Measurements from ENCODE around the gene CLEC2A. TPM values are rescaled to one million over a fixed set of nuclear protein-coding genes. Genes with fewer than 3 reads are reported as not detected.

Gene CLEC2A
- total and polyA plus RNA-seq, 7 donors = not detected

GRCh38 chr12:9872742-9873141, 59.4 kb downstream of the CLEC2A start:
- Histone ChIP-seq H3K27me3 (ENCODE audit: insufficient read depth in 3 of 3, low read length in 2 of 3) (no peaks in the 10 kb centered on the region), H3K36me3 (ENCODE audit: insufficient read depth in 1 of 2, low read depth in 1 of 2) (no peaks in the 10 kb centered on the region), H3K9me3 (no peaks in the 10 kb centered on the region), H3K4me1 (peaks cover 13% of the 10 kb centered on the region), H3K4me3 (no peak overlapping the region), H3K27ac (peak overlapping the region; percentile 86)
- DNase-seq (no peak), ATAC-seq (peak in 3 of 4 donors; percentile 27 to 66 (median 39))
- intact Hi-C loops (cut with DNase I) = no loop called here
- TF ChIP-seq CTCF (IDR thresholded peaks at IDR 0.05) = no peak
- WGBS, 3 donors = 46 to 54% (median 47%) methylated on average over 11 of the region's 11 CpGs

DNA sequence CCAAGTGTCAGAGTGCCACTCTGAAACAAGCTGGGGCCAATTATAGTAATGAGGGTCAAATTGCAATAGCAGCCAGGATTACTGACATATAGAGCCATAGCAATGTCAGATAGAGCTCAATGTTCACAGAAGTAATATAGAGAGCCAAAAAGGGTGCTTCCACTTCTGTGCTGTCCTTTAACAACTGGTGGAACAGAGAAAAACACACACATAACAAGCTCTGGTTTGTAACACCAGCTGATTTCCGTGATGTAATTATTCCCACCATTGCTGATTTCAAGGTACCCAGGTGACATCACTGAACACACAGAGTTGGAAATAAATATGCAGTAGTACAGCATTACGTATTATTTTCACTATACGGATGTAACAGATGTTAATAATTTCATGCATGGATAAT, 60.0 kb downstream of the CLEC2A start:
- H3K36me3 ChIP-seq (ENCODE audit: insufficient read depth in 1 of 2, low read depth in 1 of 2) = no peaks in the 10 kb centered on the region
- intact Hi-C loops (cut with DNase I) = no loop called here
- peak overlapping the region; percentile 86 for H3K27ac ChIP-seq
- H3K4me3 ChIP-seq = peak overlapping the region; percentile 19
- no peak for TF ChIP-seq CTCF (IDR thresholded peaks at IDR 0.05)
- WGBS, 3 donors = 36 to 54% (median 48%) methylated on average over 3 of the region's 3 CpGs
- DNase-seq (no peak), ATAC-seq (no peak)
- peaks cover 13% of the 10 kb centered on the region for H3K4me1 ChIP-seq
- H3K9me3 ChIP-seq = no peaks in the 10 kb centered on the region
- H3K27me3 ChIP-seq (ENCODE audit: insufficient read depth in 3 of 3, low read length in 2 of 3) = no peaks in the 10 kb centered on the region

DNA sequence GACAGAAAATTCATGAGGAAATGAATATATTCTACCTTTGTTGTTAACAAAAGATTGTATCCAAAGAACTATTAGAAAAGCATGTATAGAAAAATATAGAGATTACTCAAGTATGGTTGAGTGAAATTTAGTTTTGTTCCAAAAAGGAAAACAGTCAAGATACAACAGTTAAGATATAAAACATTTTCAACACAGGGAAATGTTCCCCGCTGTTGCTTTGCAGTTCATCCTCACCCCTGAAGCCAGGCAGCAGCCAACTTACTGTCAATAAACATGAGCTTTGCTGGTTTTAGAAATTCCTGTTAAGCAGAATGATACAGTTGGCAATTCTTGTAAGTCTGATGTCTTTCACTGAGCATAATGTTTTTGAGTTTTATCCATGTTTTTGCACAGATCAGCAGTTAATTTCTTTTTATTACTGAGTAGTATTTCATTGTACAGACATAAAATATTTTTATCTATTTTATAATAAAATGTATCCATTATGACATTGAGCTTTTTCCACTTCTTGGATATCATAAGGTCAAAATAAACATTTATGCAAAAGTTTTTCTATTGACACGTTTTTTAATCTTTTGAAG, 61.8 kb downstream of the CLEC2A start:
- Histone ChIP-seq H3K4me1 (peaks cover 13% of the 10 kb centered on the region), H3K27me3 (ENCODE audit: insufficient read depth in 3 of 3, low read length in 2 of 3) (no peaks in the 10 kb centered on the region), H3K36me3 (ENCODE audit: insufficient read depth in 1 of 2, low read depth in 1 of 2) (no peaks in the 10 kb centered on the region), H3K9me3 (no peaks in the 10 kb centered on the region), H3K4me3 (peak overlapping the region; percentile 71), H3K27ac (peak overlapping the region; percentile 86)
- ATAC-seq (peak in 1 of 4 donors; percentile 45), DNase-seq (no peak)
- intact Hi-C loops (cut with DNase I) = no loop called here
- TF ChIP-seq CTCF (IDR thresholded peaks at IDR 0.05) = no peak
- 62 to 68% (median 62%) methylated on average over 2 of the region's 2 CpGs for WGBS, 3 donors

DNA sequence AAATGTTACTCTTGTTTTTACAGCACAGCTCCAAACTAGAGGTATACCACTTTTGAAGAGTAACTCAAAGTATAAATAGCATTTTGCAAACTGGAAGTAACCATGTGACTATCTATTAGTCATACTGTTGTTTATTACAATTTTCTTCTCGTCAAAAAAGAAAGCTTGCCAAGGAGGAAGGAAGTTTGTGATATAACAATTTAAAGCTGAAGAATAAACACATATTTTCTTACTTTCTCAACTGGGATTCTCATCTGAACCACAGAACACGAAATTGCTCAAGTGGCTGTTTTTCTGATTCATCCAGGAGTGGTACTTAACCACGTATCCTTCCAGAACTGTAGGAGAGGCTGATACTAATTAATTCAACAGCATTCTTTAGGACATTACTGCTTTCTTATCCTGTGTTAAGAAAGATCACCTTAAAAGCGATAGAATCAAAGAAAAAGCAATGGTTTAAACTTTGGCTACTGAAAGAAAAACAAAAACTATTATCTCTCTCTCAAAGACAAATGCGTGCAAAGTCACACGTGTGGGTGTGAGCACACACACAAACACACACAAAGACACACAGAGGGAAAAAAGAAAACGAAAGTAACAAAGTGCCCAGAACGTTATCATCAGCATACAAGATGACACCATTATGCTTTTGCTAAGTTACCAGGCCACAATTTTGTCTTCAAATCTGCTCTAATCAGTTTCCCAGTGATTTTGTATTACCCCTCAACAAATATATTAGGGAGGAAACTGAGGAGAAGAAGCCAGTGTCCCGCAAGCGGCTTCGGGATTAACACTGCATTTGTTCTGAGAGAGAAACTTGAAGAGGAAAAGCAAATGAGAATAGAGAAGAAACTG, 62.6 kb downstream of the CLEC2A start, which contains the start of gene CLEC2B:
CLEC2B (minus strand) TSS at position 48 of the 855 bp plus-strand sequence.
- WGBS, 3 donors = 16 to 19% (median 17%) methylated on average over 11 of the region's 11 CpGs
- DNase-seq = no peak
- peak within 1 kb of the TSS; percentile 71 for H3K4me3 ChIP-seq
- H3K27ac ChIP-seq = peak within 1 kb of the TSS; percentile 86
- intact Hi-C loops (cut with DNase I) = loop anchor here in 1 of 2 donors (5.0 kb wide), 1 partner anchor 853 kb away; the partner anchor contains the start of gene YBX3
- no peaks in the 10 kb centered on the region for H3K27me3 ChIP-seq (ENCODE audit: insufficient read depth in 3 of 3, low read length in 2 of 3)
- H3K4me1 ChIP-seq = peaks cover 13% of the 10 kb centered on the region
- ATAC-seq = peak; percentile 58 to 88 (median 81)
- no peak for TF ChIP-seq CTCF (IDR thresholded peaks at IDR 0.05)
- no peaks in the 10 kb centered on the region for H3K9me3 ChIP-seq
- no peaks in the 10 kb centered on the region for H3K36me3 ChIP-seq (ENCODE audit: insufficient read depth in 1 of 2, low read depth in 1 of 2)
